WTC11 (cell line): ENCODE results near the gene FAM217B. TPM values are rescaled to one million over a fixed set of nuclear protein-coding genes. Genes with fewer than 3 reads are reported as not detected.

Experiments
- ATAC-seq: fragments of 200-7000 bp; cut with Tn5 transposase; 2 replicates; pipeline ENCODE4 v1.10.0; 2021; ENCODE audit warnings: mild to moderate bottlenecking, moderate library complexity
- CTCF ChIA-PET: fragments of 300-600 bp; sonication (Branson Sonifier 250); formaldehyde crosslinking; loops from one replicate; lab custom pipeline; 2021; ENCODE audit warnings: antibody characterized with exemption; lab: Charles Lee
- POLR2A ChIA-PET: fragments of 350-600 bp; sonication (Branson Sonifier 250); formaldehyde crosslinking; loops from one replicate; lab custom pipeline; 2021; ENCODE audit warnings: antibody characterized with exemption; lab: Charles Lee
- DNase-seq: peaks from one replicate; pipeline ENCODE4 v3.0.0; 2021; ENCODE audit warnings: low spot score
- H3K27ac Mint-ChIP-seq: 2 replicates; pipeline ENCODE4 v1.8.0; 2021; ENCODE audit warnings: mixed read lengths
- H3K27me3 Mint-ChIP-seq: 2 replicates; pipeline ENCODE4 v1.8.0; 2021; ENCODE audit warnings: low read depth, mild to moderate bottlenecking, moderate library complexity, mixed read lengths
- H3K36me3 Mint-ChIP-seq: 2 replicates; pipeline ENCODE4 v1.8.0; 2021; ENCODE audit warnings: mixed read lengths
- H3K4me1 Mint-ChIP-seq: 2 replicates; pipeline ENCODE4 v1.8.0; 2022; ENCODE audit warnings: mixed read lengths
- H3K4me3 Mint-ChIP-seq: 2 replicates; pipeline ENCODE4 v1.8.0; 2021; ENCODE audit warnings: mild to moderate bottlenecking, moderate library complexity, mixed read lengths
- H3K9me3 Mint-ChIP-seq: 2 replicates; pipeline ENCODE4 v1.8.0; 2021; ENCODE audit warnings: mixed read lengths
- CREB1 ChIP-seq: sonication (generic); formaldehyde crosslinking; IDR thresholded peaks from 2 replicates; pipeline ENCODE4 v1.8.0; 2023; ENCODE audit warnings: mild to moderate bottlenecking, missing genetic modification reagents
- CREM ChIP-seq: sonication (generic); formaldehyde crosslinking; IDR thresholded peaks from 2 replicates; pipeline ENCODE4 v1.8.1; 2022; ENCODE audit warnings: mild to moderate bottlenecking, missing genetic modification reagents, moderate library complexity
- ELF4 ChIP-seq: sonication (generic); formaldehyde crosslinking; IDR thresholded peaks from 2 replicates; pipeline ENCODE4 v1.8.1; 2022; ENCODE audit warnings: low read depth, mild to moderate bottlenecking, moderate library complexity, missing genetic modification reagents
- EMX1 ChIP-seq: fragments of 250-450 bp; sonication (Bioruptor Pico); IDR thresholded peaks from 2 replicates; pipeline ENCODE4 v1.8.0; 2021; ENCODE audit warnings: mild to moderate bottlenecking
- FOXJ3 ChIP-seq: sonication (generic); formaldehyde crosslinking; IDR thresholded peaks from 2 replicates; pipeline ENCODE4 v1.9.0; 2021; ENCODE audit warnings: missing genetic modification reagents, mild to moderate bottlenecking, borderline replicate concordance
- HMGA2 ChIP-seq: fragments of 250-450 bp; sonication (Bioruptor Pico); IDR thresholded peaks from 2 replicates; pipeline ENCODE4 v1.4.0; 2021; ENCODE audit warnings: mild to moderate bottlenecking, moderate library complexity
- MYBL2 ChIP-seq: sonication (generic); formaldehyde crosslinking; IDR thresholded peaks from 2 replicates; pipeline ENCODE4 v1.8.1; 2023; ENCODE audit warnings: mild to moderate bottlenecking, moderate library complexity, missing genetic modification reagents
- NFATC4 ChIP-seq: fragments of 250-450 bp; sonication (Bioruptor Pico); IDR thresholded peaks from 2 replicates; pipeline ENCODE4 v1.9.0; 2021; ENCODE audit warnings: mild to moderate bottlenecking
- NFE2L1 ChIP-seq: sonication (generic); formaldehyde crosslinking; IDR thresholded peaks from 2 replicates; pipeline ENCODE4 v1.8.1; 2023; ENCODE audit warnings: missing genetic modification reagents
- PRRX2 ChIP-seq: fragments of 250-450 bp; sonication (Bioruptor Pico); IDR thresholded peaks from 2 replicates; pipeline ENCODE4 v1.8.0; 2021; ENCODE audit warnings: mild to moderate bottlenecking
- RELA ChIP-seq: sonication (generic); formaldehyde crosslinking; IDR thresholded peaks from 2 replicates; pipeline ENCODE4 v1.8.1; 2022; ENCODE audit warnings: missing genetic modification reagents, mild to moderate bottlenecking, borderline replicate concordance
- TEAD1 ChIP-seq: sonication (generic); formaldehyde crosslinking; IDR thresholded peaks from 2 replicates; pipeline ENCODE4 v1.8.0; 2022; ENCODE audit warnings: mild to moderate bottlenecking, missing genetic modification reagents
- TEAD4 ChIP-seq: sonication (generic); formaldehyde crosslinking; IDR thresholded peaks from 2 replicates; pipeline ENCODE4 v1.8.0; 2022; ENCODE audit warnings: mild to moderate bottlenecking, missing genetic modification reagents
- ZBTB21 ChIP-seq: sonication (generic); formaldehyde crosslinking; IDR thresholded peaks from 2 replicates; pipeline ENCODE4 v1.8.1; 2023; ENCODE audit warnings: mild to moderate bottlenecking, missing genetic modification reagents, borderline replicate concordance
- ZNF121 ChIP-seq: sonication (generic); formaldehyde crosslinking; IDR thresholded peaks from 2 replicates; pipeline ENCODE4 v1.8.0; 2023; ENCODE audit warnings: missing genetic modification reagents
- ZNF317 ChIP-seq: sonication (generic); formaldehyde crosslinking; IDR thresholded peaks from 2 replicates; pipeline ENCODE4 v1.8.1; 2023; ENCODE audit warnings: low read depth, mild to moderate bottlenecking, moderate library complexity, missing genetic modification reagents, borderline replicate concordance
- total RNA-seq: library from RNA; stranded (reverse); gene quantifications from 3 replicates; pipeline ENCODE4 v1.2.3, GENCODE V29; 2021
- TF ChIP-seq, protein P1 (sequence below): sonication (generic); formaldehyde crosslinking; IDR thresholded peaks from 2 replicates; pipeline ENCODE4 v1.8.1; 2022; ENCODE audit warnings: missing genetic modification reagents, borderline replicate concordance
- TF ChIP-seq, protein P2 (sequence below): sonication (generic); formaldehyde crosslinking; conservative IDR thresholded peaks from 2 replicates; pipeline ENCODE4 v1.8.1; 2023; ENCODE audit warnings: mild to moderate bottlenecking, low read depth, missing genetic modification reagents, moderate library complexity
- TF ChIP-seq, protein P3 (sequence below): fragments of 200-600 bp; IDR thresholded peaks from 2 replicates; pipeline ENCODE4 v1.8.0; 2022; ENCODE audit warnings: antibody characterized with exemption
- TF ChIP-seq, protein P4 (sequence below): sonication (generic); formaldehyde crosslinking; IDR thresholded peaks from 2 replicates; pipeline ENCODE4 v1.8.1; 2022; ENCODE audit warnings: mild to moderate bottlenecking, missing genetic modification reagents, moderate library complexity, borderline replicate concordance
- TF ChIP-seq, protein P5 (sequence below): sonication (generic); formaldehyde crosslinking; IDR thresholded peaks from 2 replicates; pipeline ENCODE4 v1.8.0; 2023; ENCODE audit warnings: missing genetic modification reagents
- TF ChIP-seq, protein P6 (sequence below): sonication (generic); formaldehyde crosslinking; conservative IDR thresholded peaks from 2 replicates; pipeline ENCODE4 v1.8.1; 2022; ENCODE audit warnings: mild to moderate bottlenecking, missing genetic modification reagents
- TF ChIP-seq, protein P7 (sequence below): sonication (generic); formaldehyde crosslinking; IDR thresholded peaks from 2 replicates; pipeline ENCODE4 v1.8.0; 2022; ENCODE audit warnings: mild to moderate bottlenecking, missing genetic modification reagents
- TF ChIP-seq, protein P8 (sequence below): sonication (generic); formaldehyde crosslinking; IDR thresholded peaks from 2 replicates; pipeline ENCODE4 v1.8.1; 2022; ENCODE audit warnings: low read depth, missing genetic modification reagents, borderline replicate concordance

FAM217B gene
- total RNA-seq, 1 experiment from 2014 or later, result 14.8 TPM

DNA sequence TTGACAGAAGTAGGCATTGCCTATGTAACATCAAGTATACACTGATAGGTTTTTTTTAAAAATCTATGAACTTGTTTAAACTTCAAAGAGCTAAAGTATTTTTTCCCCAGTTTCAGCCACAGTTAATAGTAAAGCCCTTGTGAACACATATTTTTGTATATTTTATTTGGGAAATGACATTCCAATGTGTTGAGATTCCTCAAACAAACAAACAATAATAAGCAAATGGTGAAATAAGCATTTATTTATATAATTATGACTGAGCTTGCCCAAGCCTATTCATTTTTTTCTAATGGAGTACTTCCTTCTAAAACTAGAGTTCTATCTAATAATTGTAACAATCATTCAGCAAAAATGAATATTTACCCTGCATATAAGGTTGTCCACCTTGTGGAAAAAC, 19.2 kb upstream of the FAM217B start:
- POLR2A ChIA-PET, result no interaction called here
- no peak overlapping the region for H3K4me3 Mint-ChIP-seq
- H3K4me1 Mint-ChIP-seq, result peaks cover 7% of the 10 kb centered on the region; the same call in 1 of the 2 replicates
- peaks cover 22% of the 10 kb centered on the region for H3K27me3 Mint-ChIP-seq
- ATAC-seq, result no peak
- TF ChIP-seq, protein P1, sequence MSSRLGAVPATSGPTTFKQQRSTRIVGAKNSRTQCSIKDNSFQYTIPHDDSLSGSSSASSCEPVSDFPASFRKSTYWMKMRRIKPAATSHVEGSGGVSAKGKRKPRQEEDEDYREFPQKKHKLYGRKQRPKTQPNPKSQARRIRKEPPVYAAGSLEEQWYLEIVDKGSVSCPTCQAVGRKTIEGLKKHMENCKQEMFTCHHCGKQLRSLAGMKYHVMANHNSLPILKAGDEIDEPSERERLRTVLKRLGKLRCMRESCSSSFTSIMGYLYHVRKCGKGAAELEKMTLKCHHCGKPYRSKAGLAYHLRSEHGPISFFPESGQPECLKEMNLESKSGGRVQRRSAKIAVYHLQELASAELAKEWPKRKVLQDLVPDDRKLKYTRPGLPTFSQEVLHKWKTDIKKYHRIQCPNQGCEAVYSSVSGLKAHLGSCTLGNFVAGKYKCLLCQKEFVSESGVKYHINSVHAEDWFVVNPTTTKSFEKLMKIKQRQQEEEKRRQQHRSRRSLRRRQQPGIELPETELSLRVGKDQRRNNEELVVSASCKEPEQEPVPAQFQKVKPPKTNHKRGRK (CRISPR knock-in tag), result no peak
- TF ChIP-seq MYBL2 (CRISPR knock-in tag), result no peak
- TF ChIP-seq, protein P2, sequence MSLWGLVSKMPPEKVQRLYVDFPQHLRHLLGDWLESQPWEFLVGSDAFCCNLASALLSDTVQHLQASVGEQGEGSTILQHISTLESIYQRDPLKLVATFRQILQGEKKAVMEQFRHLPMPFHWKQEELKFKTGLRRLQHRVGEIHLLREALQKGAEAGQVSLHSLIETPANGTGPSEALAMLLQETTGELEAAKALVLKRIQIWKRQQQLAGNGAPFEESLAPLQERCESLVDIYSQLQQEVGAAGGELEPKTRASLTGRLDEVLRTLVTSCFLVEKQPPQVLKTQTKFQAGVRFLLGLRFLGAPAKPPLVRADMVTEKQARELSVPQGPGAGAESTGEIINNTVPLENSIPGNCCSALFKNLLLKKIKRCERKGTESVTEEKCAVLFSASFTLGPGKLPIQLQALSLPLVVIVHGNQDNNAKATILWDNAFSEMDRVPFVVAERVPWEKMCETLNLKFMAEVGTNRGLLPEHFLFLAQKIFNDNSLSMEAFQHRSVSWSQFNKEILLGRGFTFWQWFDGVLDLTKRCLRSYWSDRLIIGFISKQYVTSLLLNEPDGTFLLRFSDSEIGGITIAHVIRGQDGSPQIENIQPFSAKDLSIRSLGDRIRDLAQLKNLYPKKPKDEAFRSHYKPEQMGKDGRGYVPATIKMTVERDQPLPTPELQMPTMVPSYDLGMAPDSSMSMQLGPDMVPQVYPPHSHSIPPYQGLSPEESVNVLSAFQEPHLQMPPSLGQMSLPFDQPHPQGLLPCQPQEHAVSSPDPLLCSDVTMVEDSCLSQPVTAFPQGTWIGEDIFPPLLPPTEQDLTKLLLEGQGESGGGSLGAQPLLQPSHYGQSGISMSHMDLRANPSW (CRISPR knock-in tag), result no peak
- TF ChIP-seq CREB1, result no peak
- no peak for TF ChIP-seq HMGA2 (CRISPR knock-in tag)
- no peak for TF ChIP-seq ELF4 (CRISPR knock-in tag)
- TF ChIP-seq CREM (CRISPR knock-in tag), result no peak
- TF ChIP-seq, protein P3, sequence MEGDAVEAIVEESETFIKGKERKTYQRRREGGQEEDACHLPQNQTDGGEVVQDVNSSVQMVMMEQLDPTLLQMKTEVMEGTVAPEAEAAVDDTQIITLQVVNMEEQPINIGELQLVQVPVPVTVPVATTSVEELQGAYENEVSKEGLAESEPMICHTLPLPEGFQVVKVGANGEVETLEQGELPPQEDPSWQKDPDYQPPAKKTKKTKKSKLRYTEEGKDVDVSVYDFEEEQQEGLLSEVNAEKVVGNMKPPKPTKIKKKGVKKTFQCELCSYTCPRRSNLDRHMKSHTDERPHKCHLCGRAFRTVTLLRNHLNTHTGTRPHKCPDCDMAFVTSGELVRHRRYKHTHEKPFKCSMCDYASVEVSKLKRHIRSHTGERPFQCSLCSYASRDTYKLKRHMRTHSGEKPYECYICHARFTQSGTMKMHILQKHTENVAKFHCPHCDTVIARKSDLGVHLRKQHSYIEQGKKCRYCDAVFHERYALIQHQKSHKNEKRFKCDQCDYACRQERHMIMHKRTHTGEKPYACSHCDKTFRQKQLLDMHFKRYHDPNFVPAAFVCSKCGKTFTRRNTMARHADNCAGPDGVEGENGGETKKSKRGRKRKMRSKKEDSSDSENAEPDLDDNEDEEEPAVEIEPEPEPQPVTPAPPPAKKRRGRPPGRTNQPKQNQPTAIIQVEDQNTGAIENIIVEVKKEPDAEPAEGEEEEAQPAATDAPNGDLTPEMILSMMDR, result no peak
- no peak for TF ChIP-seq FOXJ3 (CRISPR knock-in tag)
- TF ChIP-seq, all 79 proteins: peak for 0
- CTCF ChIA-PET, result interaction anchor here (1.2 kb wide), 1 partner anchor 13 kb away, joined by 6 read pairs; the partner anchor contains the start of gene SYCP2
- no peak overlapping the region for H3K27ac Mint-ChIP-seq
- H3K36me3 Mint-ChIP-seq, result no peaks in the 10 kb centered on the region
- H3K9me3 Mint-ChIP-seq, result no peaks in the 10 kb centered on the region
- no peak for DNase-seq

DNA sequence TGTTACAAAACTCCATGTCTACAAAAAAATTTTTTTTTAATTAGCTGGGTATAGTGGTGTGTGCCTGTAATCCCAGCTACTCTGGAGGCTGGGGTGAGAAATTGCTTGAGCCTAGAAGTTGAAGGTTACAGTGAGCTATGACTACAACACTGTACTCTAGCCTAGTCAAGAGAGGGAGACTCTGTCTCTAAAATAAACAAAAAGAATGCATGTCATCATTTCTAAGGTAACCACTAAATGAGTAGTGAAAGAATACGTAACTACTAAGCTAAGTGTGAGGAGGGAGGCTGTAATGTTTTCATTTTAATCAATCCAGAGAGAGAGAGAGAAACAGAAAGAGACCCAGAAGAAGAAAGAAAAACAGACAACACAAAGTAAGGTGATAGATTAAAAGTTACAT, 16.7 kb upstream of the FAM217B start:
- no peak overlapping the region for H3K4me3 Mint-ChIP-seq
- peaks cover 40% of the 10 kb centered on the region for H3K27me3 Mint-ChIP-seq
- H3K27ac Mint-ChIP-seq, result no peak overlapping the region
- ATAC-seq (no peak), DNase-seq (no peak)
- H3K4me1 Mint-ChIP-seq, result no peaks in the 10 kb centered on the region
- no peaks in the 10 kb centered on the region for H3K9me3 Mint-ChIP-seq
- no peaks in the 10 kb centered on the region for H3K36me3 Mint-ChIP-seq
- ChIA-PET CTCF (interaction anchor here (0.9 kb wide), 1 partner anchor 10 kb away, joined by 4 read pairs; the partner anchor contains the start of gene SYCP2), POLR2A (interaction anchor here (0.6 kb wide), 1 partner anchor 786 kb away, joined by 3 read pairs; no protein-coding TSS in a partner anchor)
- TF ChIP-seq RELA (CRISPR knock-in tag) (no peak), TEAD1 (CRISPR knock-in tag) (no peak), EMX1 (no peak), NFE2L1 (CRISPR knock-in tag) (no peak), ZNF317 (CRISPR knock-in tag) (no peak), ZNF121 (CRISPR knock-in tag) (no peak), ZBTB21 (CRISPR knock-in tag) (no peak), TEAD4 (no peak), PRRX2 (CRISPR knock-in tag) (no peak), NFATC4 (CRISPR knock-in tag) (no peak)
- TF ChIP-seq, protein P4, sequence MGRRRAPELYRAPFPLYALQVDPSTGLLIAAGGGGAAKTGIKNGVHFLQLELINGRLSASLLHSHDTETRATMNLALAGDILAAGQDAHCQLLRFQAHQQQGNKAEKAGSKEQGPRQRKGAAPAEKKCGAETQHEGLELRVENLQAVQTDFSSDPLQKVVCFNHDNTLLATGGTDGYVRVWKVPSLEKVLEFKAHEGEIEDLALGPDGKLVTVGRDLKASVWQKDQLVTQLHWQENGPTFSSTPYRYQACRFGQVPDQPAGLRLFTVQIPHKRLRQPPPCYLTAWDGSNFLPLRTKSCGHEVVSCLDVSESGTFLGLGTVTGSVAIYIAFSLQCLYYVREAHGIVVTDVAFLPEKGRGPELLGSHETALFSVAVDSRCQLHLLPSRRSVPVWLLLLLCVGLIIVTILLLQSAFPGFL, result no peak
- TF ChIP-seq, protein P5, sequence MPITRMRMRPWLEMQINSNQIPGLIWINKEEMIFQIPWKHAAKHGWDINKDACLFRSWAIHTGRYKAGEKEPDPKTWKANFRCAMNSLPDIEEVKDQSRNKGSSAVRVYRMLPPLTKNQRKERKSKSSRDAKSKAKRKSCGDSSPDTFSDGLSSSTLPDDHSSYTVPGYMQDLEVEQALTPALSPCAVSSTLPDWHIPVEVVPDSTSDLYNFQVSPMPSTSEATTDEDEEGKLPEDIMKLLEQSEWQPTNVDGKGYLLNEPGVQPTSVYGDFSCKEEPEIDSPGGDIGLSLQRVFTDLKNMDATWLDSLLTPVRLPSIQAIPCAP, result no peak
- TF ChIP-seq, protein P6, sequence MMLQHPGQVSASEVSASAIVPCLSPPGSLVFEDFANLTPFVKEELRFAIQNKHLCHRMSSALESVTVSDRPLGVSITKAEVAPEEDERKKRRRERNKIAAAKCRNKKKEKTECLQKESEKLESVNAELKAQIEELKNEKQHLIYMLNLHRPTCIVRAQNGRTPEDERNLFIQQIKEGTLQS (CRISPR knock-in tag), result no peak
- TF ChIP-seq, protein P7, sequence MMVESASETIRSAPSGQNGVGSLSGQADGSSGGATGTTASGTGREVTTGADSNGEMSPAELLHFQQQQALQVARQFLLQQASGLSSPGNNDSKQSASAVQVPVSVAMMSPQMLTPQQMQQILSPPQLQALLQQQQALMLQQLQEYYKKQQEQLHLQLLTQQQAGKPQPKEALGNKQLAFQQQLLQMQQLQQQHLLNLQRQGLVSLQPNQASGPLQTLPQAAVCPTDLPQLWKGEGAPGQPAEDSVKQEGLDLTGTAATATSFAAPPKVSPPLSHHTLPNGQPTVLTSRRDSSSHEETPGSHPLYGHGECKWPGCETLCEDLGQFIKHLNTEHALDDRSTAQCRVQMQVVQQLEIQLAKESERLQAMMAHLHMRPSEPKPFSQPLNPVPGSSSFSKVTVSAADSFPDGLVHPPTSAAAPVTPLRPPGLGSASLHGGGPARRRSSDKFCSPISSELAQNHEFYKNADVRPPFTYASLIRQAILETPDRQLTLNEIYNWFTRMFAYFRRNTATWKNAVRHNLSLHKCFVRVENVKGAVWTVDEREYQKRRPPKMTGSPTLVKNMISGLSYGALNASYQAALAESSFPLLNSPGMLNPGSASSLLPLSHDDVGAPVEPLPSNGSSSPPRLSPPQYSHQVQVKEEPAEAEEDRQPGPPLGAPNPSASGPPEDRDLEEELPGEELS (CRISPR knock-in tag), result no peak
- TF ChIP-seq, protein P8, sequence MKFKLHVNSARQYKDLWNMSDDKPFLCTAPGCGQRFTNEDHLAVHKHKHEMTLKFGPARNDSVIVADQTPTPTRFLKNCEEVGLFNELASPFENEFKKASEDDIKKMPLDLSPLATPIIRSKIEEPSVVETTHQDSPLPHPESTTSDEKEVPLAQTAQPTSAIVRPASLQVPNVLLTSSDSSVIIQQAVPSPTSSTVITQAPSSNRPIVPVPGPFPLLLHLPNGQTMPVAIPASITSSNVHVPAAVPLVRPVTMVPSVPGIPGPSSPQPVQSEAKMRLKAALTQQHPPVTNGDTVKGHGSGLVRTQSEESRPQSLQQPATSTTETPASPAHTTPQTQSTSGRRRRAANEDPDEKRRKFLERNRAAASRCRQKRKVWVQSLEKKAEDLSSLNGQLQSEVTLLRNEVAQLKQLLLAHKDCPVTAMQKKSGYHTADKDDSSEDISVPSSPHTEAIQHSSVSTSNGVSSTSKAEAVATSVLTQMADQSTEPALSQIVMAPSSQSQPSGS (CRISPR knock-in tag), result no peak
